GM06990 (cell line): ENCODE results near the gene FLNA.

Source experiments
- DNase-seq: peaks from one replicate; pipeline ENCODE4 v3.0.0-alpha.2; 2011; ENCODE audit not compliant: insufficient read length; ENCODE audit errors: extremely low read depth
- H3K27me3 ChIP-seq: replicated peaks from 2 replicates; pipeline ENCODE4 v1.6.0; 2011; ENCODE audit warnings: low read length; ENCODE audit not compliant: control insufficient read depth, insufficient read depth
- H3K36me3 ChIP-seq: 2 replicates; pipeline ENCODE4 v1.5.1; 2011; ENCODE audit warnings: low read length; ENCODE audit not compliant: control insufficient read depth, insufficient read depth
- H3K4me3 ChIP-seq: replicated peaks from 2 replicates; pipeline ENCODE4 v1.5.1; 2011; ENCODE audit warnings: low read depth, mild to moderate bottlenecking, control low read depth, low read length
- CTCF ChIP-seq: IDR thresholded peaks from 2 replicates; pipeline ENCODE4 v1.5.1; 2011; ENCODE audit warnings: low read length, control low read depth, mild to moderate bottlenecking, inconsistent platforms; ENCODE audit not compliant: insufficient read depth, poor library complexity, severe bottlenecking

FLNA gene

GRCh38 chrX:154413142-154413541 is 38.7 kb upstream of the FLNA start:
- no peaks in the 10 kb centered on the region for H3K27me3 ChIP-seq
- no peak for DNase-seq
- H3K4me3 ChIP-seq = no peak overlapping the region
- no peaks in the 10 kb centered on the region; the same call in 1 of the 2 replicates for H3K36me3 ChIP-seq
- no peak for TF ChIP-seq CTCF

DNA sequence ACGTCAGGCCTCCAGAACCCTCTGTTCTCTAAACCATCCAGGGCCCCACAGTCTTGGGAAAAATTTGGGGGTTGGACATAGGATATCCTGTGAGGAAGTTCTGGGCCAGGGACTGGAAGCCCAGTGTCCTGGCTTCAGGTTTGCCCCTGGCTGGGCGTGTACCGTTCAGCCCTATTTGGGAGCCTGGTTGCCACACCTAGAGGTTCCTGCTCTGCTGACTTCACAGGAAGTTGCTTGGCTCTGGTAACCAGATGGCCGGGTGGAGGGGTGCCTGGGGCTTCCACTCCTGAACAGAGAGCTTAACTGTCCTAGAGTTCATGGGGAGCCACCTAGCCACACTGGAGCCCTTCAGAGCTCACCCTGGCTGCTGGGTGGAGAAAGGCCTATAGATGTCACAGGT is 38.0 kb upstream of the FLNA start:
- H3K4me3 ChIP-seq = peak overlapping the region; percentile 75
- no peak for TF ChIP-seq CTCF
- no peak for DNase-seq
- no peaks in the 10 kb centered on the region for H3K27me3 ChIP-seq
- no peaks in the 10 kb centered on the region; the same call in 1 of the 2 replicates for H3K36me3 ChIP-seq

- TF ChIP-seq CTCF = no peak
- peak; percentile 60 for DNase-seq
- Histone ChIP-seq H3K4me3 (peak overlapping the region; percentile 75), H3K27me3 (no peaks in the 10 kb centered on the region), H3K36me3 (no peaks in the 10 kb centered on the region; the same call in 1 of the 2 replicates)
Observed at GRCh38 chrX:154411981-154412340, 37.5 kb upstream of the FLNA start.

DNA sequence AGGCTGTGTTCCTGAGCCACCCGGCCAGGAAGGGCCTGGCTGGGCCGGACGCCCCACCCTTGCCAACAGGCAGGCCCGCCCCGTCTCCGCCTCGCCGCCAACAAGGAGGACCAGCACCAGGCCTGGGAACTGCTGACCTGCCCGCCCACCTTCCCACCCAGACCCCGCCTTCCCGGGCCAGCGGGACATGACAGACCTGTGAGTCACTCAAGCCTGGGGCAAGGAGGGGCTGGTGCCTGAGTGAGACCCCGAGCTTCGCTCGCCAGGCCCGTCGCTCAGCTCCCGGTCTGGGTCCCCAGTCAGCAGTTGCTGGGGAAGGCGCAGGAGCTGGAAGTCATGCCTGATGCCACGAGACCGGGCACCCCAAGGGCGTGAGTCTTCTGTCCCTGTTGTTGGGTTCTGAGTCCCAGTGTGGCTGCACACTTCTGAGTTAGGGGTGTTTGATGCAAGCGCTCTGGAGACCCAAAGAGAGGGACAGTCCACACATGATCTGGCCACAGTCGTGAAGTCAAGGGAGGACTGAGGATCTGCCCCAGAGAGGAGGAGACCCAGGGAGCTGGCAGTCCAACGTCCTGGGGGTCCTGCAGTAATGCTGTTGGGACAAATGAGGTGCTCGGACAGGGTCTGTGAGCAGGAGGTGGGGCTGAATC is 34.9 kb upstream of the FLNA start, which contains the start of gene DNASE1L1:
Gene DNASE1L1, minus strand, starts transcription at position 33 of the 650 bp plus-strand sequence. CDS start 3,686 bp downstream, outside the sequence.
- H3K4me3 ChIP-seq = peak within 1 kb of the TSS; percentile 47
- peak; percentile 76 for DNase-seq
- H3K27me3 ChIP-seq = no peaks in the 10 kb centered on the region
- H3K36me3 ChIP-seq = no peaks in the 10 kb centered on the region; the same call in 1 of the 2 replicates
- TF ChIP-seq CTCF = no peak

- no peak for DNase-seq
- Histone ChIP-seq H3K27me3 (no peaks in the 10 kb centered on the region), H3K36me3 (no peaks in the 10 kb centered on the region), H3K4me3 (peak overlapping the region; percentile 47)
- TF ChIP-seq CTCF = no peak
Observed at GRCh38 chrX:154408659-154409221, 34.3 kb upstream of the FLNA start.
